Naive thymus-derived CD8-positive, alpha-beta T cell (primary cell): ENCODE results near the gene NPHP3. TPM values are rescaled to one million over a fixed set of nuclear protein-coding genes. Genes with fewer than 3 reads are reported as not detected.

Experiments used
- ATAC-seq, 2 donors: fragments of 150-1000 bp; cut with Tn5 transposase in 1 of 2; sonication (Bioruptor Pico), chemical (Tn5 transposase) in 1 of 2; 1 replicate in 1 of 2; 2 replicates in 1 of 2; pipeline ENCODE4 v1.10.0; 2021; ENCODE audit warnings: mild to moderate bottlenecking in 2 of 2, moderate library complexity in 2 of 2
- POLR2A ChIA-PET: fragments of 350-600 bp; sonication (Branson Sonifier 250); formaldehyde crosslinking; loops from one replicate; lab custom pipeline; 2021; ENCODE audit warnings: antibody characterized with exemption; lab: Charles Lee
- DNase-seq, 10 donors: peaks; one replicate each; pipeline versions ENCODE4 v3.0.0 to v3.0.0-alpha.2; 2020 to 2022
- H3K27ac Mint-ChIP-seq, 10 donors: one replicate each; pipeline ENCODE4 v1.8.0; 2020 to 2022; ENCODE audit warnings: mild to moderate bottlenecking in 10 of 10, mixed read lengths in 10 of 10, moderate library complexity in 4 of 10, inconsistent platforms in 1 of 10
- H3K27me3 Mint-ChIP-seq, 5 donors: one replicate each; pipeline ENCODE4 v1.8.0; 2021 to 2022; ENCODE audit warnings: mixed read lengths in 5 of 5
- H3K36me3 Mint-ChIP-seq, 3 donors: one replicate each; pipeline ENCODE4 v1.8.0; 2020 to 2022; ENCODE audit warnings: mixed read lengths in 3 of 3, mild to moderate bottlenecking in 2 of 3, inconsistent platforms in 1 of 3
- H3K4me1 Mint-ChIP-seq, 4 donors: one replicate each; pipeline ENCODE4 v1.8.0; 2021 to 2022; ENCODE audit warnings: mixed read lengths in 4 of 4
- H3K4me3 Mint-ChIP-seq, 10 donors: one replicate each; pipeline ENCODE4 v1.8.0; 2020 to 2022; ENCODE audit warnings: mild to moderate bottlenecking in 10 of 10, mixed read lengths in 10 of 10, moderate library complexity in 6 of 10, inconsistent platforms in 1 of 10
- H3K9me3 Mint-ChIP-seq, 9 donors: one replicate each; pipeline ENCODE4 v1.8.0; 2020 to 2022; ENCODE audit warnings: mixed read lengths in 9 of 9, mild to moderate bottlenecking in 3 of 9, inconsistent platforms in 1 of 9, moderate library complexity in 1 of 9
- polyA plus RNA-seq, 3 donors: library from polyadenylated mRNA; unstranded; fragments of 300-500 nt; fragmentation: Illumina TruSeq; gene quantifications; one replicate each; pipeline ENCODE4 v1.2.3, GENCODE V29; 2021
- total RNA-seq, 8 experiments: library from RNA in 2 of 8; stranded (reverse) in 2 of 8; gene quantifications; one replicate each; pipeline ENCODE4 v1.2.3 and lab custom pipeline; 2021 to 2026

The NPHP3 gene
- total and polyA plus RNA-seq, 5 experiments from 2014 or later: 2.5 to 63.5 (median 4.9) TPM

GRCh38 chr3:132681421-132681820, 40.8 kb downstream of the NPHP3 start:
- Mint-ChIP-seq H3K4me1 (peaks cover 0 to 4% (median 0%) of the 10 kb centered on the region in 4 donors), H3K4me3 (no peak overlapping the region), H3K36me3 (peaks cover 4 to 75% (median 7%) of the 10 kb centered on the region in 3 donors), H3K27me3 (no peaks in the 10 kb centered on the region), H3K27ac (peak overlapping the region in 2 of 10 donors; percentile 0 to 77), H3K9me3 (no peaks in the 10 kb centered on the region)
- DNase-seq: no peak
- ATAC-seq: no peak
- POLR2A ChIA-PET: no interaction called here

DNA sequence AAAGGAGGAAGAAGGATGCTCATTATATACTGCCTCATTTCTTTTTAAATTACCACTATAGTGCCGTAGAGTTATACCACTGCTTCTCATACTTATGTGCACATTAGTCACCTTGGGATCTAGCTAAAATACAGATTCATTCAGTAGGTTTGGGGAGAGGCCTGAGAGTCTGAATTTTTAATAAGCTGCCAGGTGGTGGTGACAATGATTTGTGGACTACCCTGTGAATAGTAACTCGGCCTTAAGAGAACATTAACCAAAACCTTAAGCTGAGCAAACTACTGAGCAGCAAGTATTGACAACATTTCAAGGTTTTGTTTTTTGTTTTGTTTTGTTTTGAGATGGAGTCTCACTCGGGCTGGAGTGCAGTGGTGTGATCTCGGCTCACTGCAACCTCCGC, 42.3 kb downstream of the NPHP3 start:
- ATAC-seq: no peak
- no peaks in the 10 kb centered on the region for H3K27me3 Mint-ChIP-seq
- POLR2A ChIA-PET: no interaction called here
- DNase-seq: no peak
- peaks cover 4 to 75% (median 7%) of the 10 kb centered on the region in 3 donors for H3K36me3 Mint-ChIP-seq
- H3K9me3 Mint-ChIP-seq: no peaks in the 10 kb centered on the region
- H3K27ac Mint-ChIP-seq: peak overlapping the region in 5 of 10 donors; percentile 5 to 49 (median 14)
- H3K4me3 Mint-ChIP-seq: no peak overlapping the region
- peaks cover 0 to 4% (median 0%) of the 10 kb centered on the region in 4 donors for H3K4me1 Mint-ChIP-seq

DNA sequence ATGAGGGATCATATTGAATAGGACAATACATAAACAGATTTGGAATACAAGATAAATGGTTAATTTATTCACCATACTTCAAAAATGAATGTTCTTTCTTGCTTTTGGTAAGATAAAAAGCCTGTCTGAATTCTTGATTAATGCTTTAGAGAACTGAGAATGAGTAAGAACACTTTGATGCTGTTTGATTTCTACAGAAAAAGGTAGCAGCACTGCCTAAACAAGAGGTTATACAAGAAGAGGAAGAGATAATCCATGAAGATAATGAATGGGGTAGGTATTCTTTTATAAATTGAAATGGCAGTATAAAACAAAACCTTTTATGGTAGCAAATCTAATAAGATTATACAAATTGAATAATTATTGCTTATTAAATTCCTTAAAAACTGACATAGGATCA, 46.8 kb downstream of the NPHP3 start:
- Mint-ChIP-seq H3K27ac (peak overlapping the region in 4 of 10 donors; percentile 12 to 77 (median 44)), H3K4me1 (no peaks in the 10 kb centered on the region), H3K4me3 (no peak overlapping the region), H3K36me3 (peaks cover 0 to 61% (median 2%) of the 10 kb centered on the region in 3 donors), H3K9me3 (no peaks in the 10 kb centered on the region), H3K27me3 (no peaks in the 10 kb centered on the region)
- DNase-seq (no peak), ATAC-seq (no peak)
- POLR2A ChIA-PET: no interaction called here

GRCh38 chr3:132669256-132669777, 52.9 kb downstream of the NPHP3 start:
- DNase-seq (no peak), ATAC-seq (no peak)
- POLR2A ChIA-PET: no interaction called here
- Mint-ChIP-seq H3K36me3 (peaks cover 0 to 41% (median 2%) of the 10 kb centered on the region in 3 donors), H3K9me3 (no peaks in the 10 kb centered on the region), H3K4me1 (peaks cover 10 to 23% (median 19%) of the 10 kb centered on the region in 4 donors), H3K27ac (peak overlapping the region in 3 of 10 donors; percentile 35 to 53 (median 52)), H3K27me3 (no peaks in the 10 kb centered on the region), H3K4me3 (no peak overlapping the region)

- Mint-ChIP-seq H3K4me3 (no peak overlapping the region), H3K4me1 (peaks cover 29 to 58% (median 49%) of the 10 kb centered on the region in 4 donors), H3K27ac (peak overlapping the region in 1 of 10 donors; percentile 8), H3K9me3 (no peaks in the 10 kb centered on the region), H3K36me3 (peaks cover 0 to 23% (median 0%) of the 10 kb centered on the region in 3 donors), H3K27me3 (no peaks in the 10 kb centered on the region)
- ATAC-seq: no peak
- DNase-seq: no peak
- POLR2A ChIA-PET: no interaction called here
Measured at GRCh38 chr3:132665230-132665745, 56.9 kb downstream of the NPHP3 start.

GRCh38 chr3:132662212-132662611, 60.0 kb downstream of the NPHP3 start:
- H3K27ac Mint-ChIP-seq: peak overlapping the region in 5 of 10 donors; percentile 6 to 34 (median 21)
- DNase-seq (no peak), ATAC-seq (no peak)
- peak overlapping the region in 9 of 10 donors; percentile 2 to 98 (median 16) for H3K4me3 Mint-ChIP-seq
- no peaks in the 10 kb centered on the region for H3K9me3 Mint-ChIP-seq
- POLR2A ChIA-PET: no interaction called here
- peaks cover 32 to 65% (median 58%) of the 10 kb centered on the region in 4 donors for H3K4me1 Mint-ChIP-seq
- H3K27me3 Mint-ChIP-seq: no peaks in the 10 kb centered on the region
- peaks cover 0 to 8% (median 0%) of the 10 kb centered on the region in 3 donors for H3K36me3 Mint-ChIP-seq

DNA sequence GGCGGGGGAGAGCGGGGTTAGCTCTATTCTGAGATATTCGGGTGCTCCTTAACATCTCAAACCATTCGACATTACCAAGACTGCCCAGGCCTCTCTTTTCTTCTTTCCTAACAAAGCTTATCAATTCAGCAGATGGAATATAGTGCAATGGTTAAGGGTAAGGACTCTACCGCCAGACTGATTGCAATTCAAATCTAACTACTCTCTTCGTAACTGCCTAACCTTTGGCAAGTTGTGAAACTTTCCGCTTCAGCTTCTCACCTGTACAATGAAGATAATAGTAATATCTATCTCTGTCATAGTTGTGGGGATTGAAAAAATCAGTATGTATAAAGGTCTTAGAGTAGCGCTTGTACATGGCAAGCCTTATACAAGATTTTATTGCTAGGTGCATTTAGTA, 61.1 kb downstream of the NPHP3 start:
- peak overlapping the region; percentile 95 to 98 (median 98) for H3K27ac Mint-ChIP-seq
- no peaks in the 10 kb centered on the region for H3K27me3 Mint-ChIP-seq
- no peaks in the 10 kb centered on the region for H3K9me3 Mint-ChIP-seq
- H3K4me3 Mint-ChIP-seq: peak overlapping the region; percentile 94 to 98 (median 97)
- DNase-seq (no peak), ATAC-seq (no peak)
- H3K4me1 Mint-ChIP-seq: peaks cover 32 to 71% (median 57%) of the 10 kb centered on the region in 4 donors
- POLR2A ChIA-PET: interaction anchor here (0.6 to 1.8 kb wide), 5 partner anchors 11 to 913 kb away, joined by 3 to 8 read pairs (median 3); partner anchors contain the start of gene CDV3
- peaks cover 0 to 3% (median 0%) of the 10 kb centered on the region in 3 donors for H3K36me3 Mint-ChIP-seq

- peaks cover 32 to 71% (median 58%) of the 10 kb centered on the region in 4 donors for H3K4me1 Mint-ChIP-seq
- ATAC-seq: no peak
- H3K36me3 Mint-ChIP-seq: no peaks in the 10 kb centered on the region
- H3K27me3 Mint-ChIP-seq: no peaks in the 10 kb centered on the region
- peak overlapping the region; percentile 94 to 98 (median 97) for H3K4me3 Mint-ChIP-seq
- H3K27ac Mint-ChIP-seq: peak overlapping the region; percentile 95 to 98 (median 98)
- DNase-seq: no peak
- H3K9me3 Mint-ChIP-seq: no peaks in the 10 kb centered on the region
- POLR2A ChIA-PET: interaction anchor here (0.9 to 1.8 kb wide), 4 partner anchors 11 to 913 kb away, joined by 3 to 8 read pairs (median 4); partner anchors contain the start of gene CDV3
Measured at GRCh38 chr3:132660811-132661070, 61.5 kb downstream of the NPHP3 start.

DNA sequence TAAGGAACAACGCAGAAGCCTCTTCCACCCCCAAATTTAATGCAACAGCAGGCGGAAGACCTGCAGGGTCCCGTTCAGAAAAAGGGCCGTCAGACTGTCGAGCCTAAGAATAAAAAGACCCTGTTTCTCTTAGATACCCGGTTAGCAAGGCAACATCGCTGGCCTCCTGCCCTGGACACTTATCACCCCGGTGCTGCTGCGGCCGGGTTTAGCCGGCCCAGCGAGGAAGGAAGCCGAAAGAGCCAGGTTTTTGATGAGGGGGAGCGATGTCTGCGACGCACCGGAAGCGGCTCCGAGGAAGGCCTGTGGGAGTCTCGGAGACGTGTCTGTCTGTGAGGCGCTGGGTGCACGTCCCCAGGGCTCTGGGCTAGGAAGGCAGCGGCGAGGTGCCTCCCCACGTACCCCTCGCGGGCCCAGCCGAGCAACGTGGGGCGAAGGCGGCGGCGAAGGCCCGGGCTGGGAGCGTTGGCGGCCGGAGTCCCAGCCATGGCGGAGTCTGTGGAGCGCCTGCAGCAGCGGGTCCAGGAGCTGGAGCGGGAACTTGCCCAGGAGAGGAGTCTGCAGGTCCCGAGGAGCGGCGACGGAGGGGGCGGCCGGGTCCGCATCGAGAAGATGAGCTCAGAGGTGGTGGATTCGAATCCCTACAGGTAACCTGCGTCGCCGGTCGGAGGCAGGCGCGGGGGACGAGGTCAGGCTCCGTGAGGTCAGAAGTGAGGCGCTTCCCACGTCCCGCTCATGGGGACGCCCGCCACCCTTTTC, 62.0 kb downstream of the NPHP3 start, which contains the start of gene UBA5:
UBA5 (plus strand) TSS at position 278 of the 759 bp plus-strand sequence; CDS start at position 487, 209 bp downstream.
- POLR2A ChIA-PET: interaction anchor here (0.9 to 1.8 kb wide), 4 partner anchors 12 to 914 kb away, joined by 3 to 8 read pairs (median 4); partner anchors contain the start of gene CDV3
- ATAC-seq (peak; percentile 90 to 93), DNase-seq (peak; percentile 56 to 85 (median 68))
- peak within 1 kb of the TSS; percentile 94 to 98 (median 97) for H3K4me3 Mint-ChIP-seq
- no peaks in the 10 kb centered on the region for H3K36me3 Mint-ChIP-seq
- no peaks in the 10 kb centered on the region for H3K27me3 Mint-ChIP-seq
- peak within 1 kb of the TSS; percentile 95 to 98 (median 98) for H3K27ac Mint-ChIP-seq
- H3K4me1 Mint-ChIP-seq: peaks cover 35 to 71% (median 63%) of the 10 kb centered on the region in 4 donors
- no peaks in the 10 kb centered on the region for H3K9me3 Mint-ChIP-seq

DNA sequence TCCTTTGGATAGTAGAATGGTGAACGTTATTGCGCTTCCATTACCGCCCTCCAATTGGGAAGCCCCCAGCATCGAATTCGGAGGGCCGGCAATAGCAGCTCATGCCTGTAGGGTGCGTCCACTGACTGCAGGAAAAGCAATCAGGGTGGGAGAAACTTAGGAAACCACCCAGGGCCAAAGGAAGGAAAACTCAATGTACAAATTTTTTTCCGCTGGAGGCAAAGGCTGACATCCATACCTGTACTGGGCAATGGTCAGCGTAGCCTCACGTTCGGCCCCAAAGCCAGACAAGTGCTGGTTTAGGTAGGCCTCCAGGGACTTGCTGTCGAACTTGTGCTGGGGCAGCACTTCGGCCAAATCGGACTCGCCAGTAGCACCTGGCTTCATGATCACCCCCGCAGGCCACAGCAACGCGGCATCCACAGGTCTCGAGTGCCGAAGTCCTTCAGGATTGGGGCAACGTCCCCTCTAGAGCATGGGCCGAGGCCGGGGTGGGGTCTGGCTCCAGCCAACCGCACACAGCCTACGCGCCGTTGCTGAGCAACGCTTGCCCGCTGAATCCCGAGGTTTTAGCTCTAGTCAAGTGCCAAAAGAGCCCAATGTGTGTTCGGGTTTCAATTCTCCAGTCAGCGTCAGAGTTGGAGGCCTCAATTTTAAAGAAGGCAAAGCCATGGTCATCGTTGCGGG, 62.7 kb downstream of the NPHP3 start, which contains the start of gene ACAD11:
ACAD11 (minus strand) TSS at position 445 of the 687 bp plus-strand sequence; CDS start at position 387, 58 bp downstream.
- Mint-ChIP-seq H3K4me1 (peaks cover 33 to 69% (median 62%) of the 10 kb centered on the region in 4 donors), H3K36me3 (no peaks in the 10 kb centered on the region), H3K4me3 (peak within 1 kb of the TSS; percentile 94 to 98 (median 97)), H3K27me3 (no peaks in the 10 kb centered on the region), H3K9me3 (no peaks in the 10 kb centered on the region), H3K27ac (peak within 1 kb of the TSS; percentile 95 to 98 (median 98))
- POLR2A ChIA-PET: interaction anchor here (1.8 kb wide), 1 partner anchor 914 kb away, joined by 8 read pairs; the partner anchor contains the start of gene CDV3
- ATAC-seq: peak; percentile 35 to 45
- DNase-seq: peak; percentile 7 to 63 (median 17)

GRCh38 chr3:132659000-132659364, 63.2 kb downstream of the NPHP3 start:
- POLR2A ChIA-PET: no interaction called here
- H3K9me3 Mint-ChIP-seq: no peaks in the 10 kb centered on the region
- no peak for ATAC-seq

More at GRCh38 chr3:132659000-132659364, 63.2 kb downstream of the NPHP3 start:
- Mint-ChIP-seq H3K36me3 (no peaks in the 10 kb centered on the region), H3K4me1 (peaks cover 33 to 68% (median 58%) of the 10 kb centered on the region in 4 donors), H3K4me3 (peak overlapping the region; percentile 94 to 98 (median 97)), H3K27ac (peak overlapping the region; percentile 95 to 98 (median 98)), H3K27me3 (no peaks in the 10 kb centered on the region)
- DNase-seq: peak in 1 of 10 donors; percentile 5
